Suprapubic skin (tissue), 4 donors: ENCODE results near the gene PPEF2. TPM values are rescaled to one million over a fixed set of nuclear protein-coding genes. Genes with fewer than 3 reads are reported as not detected.
A peak's percentile ranks its signal among the peaks of the same experiment; 100 is the strongest.
"Not testable (repeated sequence)": the region's sequence is repeated elsewhere in the genome, so short reads cannot be mapped to it uniquely, and the experiment has no call there.

ENCODE experiments used
- DNase-seq, 2 donors: peaks; one replicate each; pipeline ENCODE4 v3.0.0-alpha.2; 2019; ENCODE audit warnings: low spot score in 2 of 2
- H3K27ac ChIP-seq: fragments of 200-600 bp; sonication (generic); one replicate; pipeline ENCODE4 v1.5.1; 2019
- H3K27me3 ChIP-seq: fragments of 200-600 bp; sonication (generic); one replicate; pipeline ENCODE4 v1.5.1; 2019
- H3K36me3 ChIP-seq: fragments of 200-600 bp; sonication (generic); one replicate; pipeline ENCODE4 v1.5.1; 2019
- H3K4me1 ChIP-seq: fragments of 200-600 bp; sonication (generic); one replicate; pipeline ENCODE4 v1.5.1; 2019
- H3K4me3 ChIP-seq: fragments of 200-600 bp; sonication (generic); one replicate; pipeline ENCODE4 v1.5.1; 2019; ENCODE audit warnings: mild to moderate bottlenecking
- H3K9me3 ChIP-seq: fragments of 200-600 bp; sonication (generic); one replicate; pipeline ENCODE4 v1.5.1; 2019
- EP300 ChIP-seq: sonication (generic); formaldehyde crosslinking; IDR thresholded peaks from one replicate; pipeline ENCODE4 v1.6.1; 2017; ENCODE audit warnings: antibody characterized with exemption
- POLR2A ChIP-seq, 2 donors: fragments of 450-650 bp; IDR thresholded peaks; one replicate each; pipeline ENCODE4 v1.6.1; 2017; ENCODE audit warnings: antibody characterized with exemption in 2 of 2, mild to moderate bottlenecking in 2 of 2, moderate library complexity in 2 of 2
- POLR2AphosphoS5 ChIP-seq, 3 donors: sonication (generic); formaldehyde crosslinking; IDR thresholded peaks; one replicate each; pipeline ENCODE4 v1.6.1; 2017; ENCODE audit warnings: antibody characterized with exemption in 3 of 3
- WGBS: methylation state at CpG from one replicate; pipeline ENCODE4 v1.1.5; 2018; 5-methylcytosine and 5-hydroxymethylcytosine counted together
- total RNA-seq, 4 donors: library from RNA; depleted of rRNA; stranded (reverse); fragments of >200 nt; gene quantifications; one replicate each; pipeline ENCODE4 v1.1.0, GENCODE V29; 2016
- TF ChIP-seq, protein P1 (sequence below), 2 donors: fragments of 200-600 bp in 1 of 2; fragments of 450-650 bp in 1 of 2; sonication (generic) in 1 of 2; IDR thresholded peaks; one replicate each; pipeline ENCODE4 v1.5.1; 2016 to 2019; ENCODE audit warnings: antibody characterized with exemption in 2 of 2, mild to moderate bottlenecking in 1 of 2, moderate library complexity in 1 of 2

Gene PPEF2
- total RNA-seq, 4 donors from 2014 or later: not detected

GRCh38 chr4:75939890-75940691 is 37.8 kb upstream of the PPEF2 start:
- H3K36me3 ChIP-seq: no peaks in the 10 kb centered on the region
- H3K27me3 ChIP-seq: no peaks in the 10 kb centered on the region
- TF ChIP-seq POLR2AphosphoS5 (IDR thresholded peaks at IDR 0.05) (no peak), EP300 (no peak), POLR2A (IDR thresholded peaks at IDR 0.05) (no peak)
- TF ChIP-seq, protein P1, sequence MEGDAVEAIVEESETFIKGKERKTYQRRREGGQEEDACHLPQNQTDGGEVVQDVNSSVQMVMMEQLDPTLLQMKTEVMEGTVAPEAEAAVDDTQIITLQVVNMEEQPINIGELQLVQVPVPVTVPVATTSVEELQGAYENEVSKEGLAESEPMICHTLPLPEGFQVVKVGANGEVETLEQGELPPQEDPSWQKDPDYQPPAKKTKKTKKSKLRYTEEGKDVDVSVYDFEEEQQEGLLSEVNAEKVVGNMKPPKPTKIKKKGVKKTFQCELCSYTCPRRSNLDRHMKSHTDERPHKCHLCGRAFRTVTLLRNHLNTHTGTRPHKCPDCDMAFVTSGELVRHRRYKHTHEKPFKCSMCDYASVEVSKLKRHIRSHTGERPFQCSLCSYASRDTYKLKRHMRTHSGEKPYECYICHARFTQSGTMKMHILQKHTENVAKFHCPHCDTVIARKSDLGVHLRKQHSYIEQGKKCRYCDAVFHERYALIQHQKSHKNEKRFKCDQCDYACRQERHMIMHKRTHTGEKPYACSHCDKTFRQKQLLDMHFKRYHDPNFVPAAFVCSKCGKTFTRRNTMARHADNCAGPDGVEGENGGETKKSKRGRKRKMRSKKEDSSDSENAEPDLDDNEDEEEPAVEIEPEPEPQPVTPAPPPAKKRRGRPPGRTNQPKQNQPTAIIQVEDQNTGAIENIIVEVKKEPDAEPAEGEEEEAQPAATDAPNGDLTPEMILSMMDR (IDR thresholded peaks at IDR 0.05): no peak
- DNase-seq: peak; percentile 85 to 88
- peak overlapping the region; percentile 85 for H3K27ac ChIP-seq
- no peaks in the 10 kb centered on the region for H3K9me3 ChIP-seq
- H3K4me3 ChIP-seq: peak overlapping the region; percentile 93
- WGBS: 0% methylated on average over 21 of the region's 67 CpGs
- peaks cover 9% of the 10 kb centered on the region for H3K4me1 ChIP-seq

GRCh38 chr4:75935628-75936027 is 33.4 kb upstream of the PPEF2 start:
- H3K4me3 ChIP-seq: no peak overlapping the region
- 85% methylated on average over 1 of the region's 1 CpG for WGBS

DNA sequence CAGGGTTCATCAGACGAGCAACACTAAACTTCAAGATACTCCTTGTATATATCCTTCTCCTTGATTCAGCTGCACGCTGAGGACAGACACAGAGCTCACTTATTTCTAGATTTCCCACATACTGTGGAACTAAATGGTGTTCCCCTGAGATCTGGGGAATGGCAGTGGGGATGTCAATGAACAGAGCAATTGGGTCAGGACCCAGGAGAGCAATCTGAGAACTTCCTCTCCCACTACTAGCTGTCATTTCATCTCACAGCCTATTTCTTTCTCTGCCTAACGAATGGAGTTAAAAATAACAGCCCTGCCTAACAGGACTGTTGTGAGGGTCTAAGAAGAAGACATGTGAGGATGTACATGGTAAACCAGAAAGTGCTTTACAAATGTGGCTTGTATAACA is 27.9 kb upstream of the PPEF2 start:
- Histone ChIP-seq H3K27ac (no peak overlapping the region), H3K4me3 (no peak overlapping the region), H3K4me1 (no peaks in the 10 kb centered on the region), H3K36me3 (peaks cover 34% of the 10 kb centered on the region), H3K9me3 (no peaks in the 10 kb centered on the region), H3K27me3 (no peaks in the 10 kb centered on the region)
- no peak for TF ChIP-seq EP300
- 85% methylated on average over 3 of the region's 3 CpGs for WGBS
- no peak for DNase-seq

More at GRCh38 chr4:75935628-75936027, 33.4 kb upstream of the PPEF2 start:
- no peak for DNase-seq
- Histone ChIP-seq H3K36me3 (peaks cover 7% of the 10 kb centered on the region), H3K4me1 (peaks cover 4% of the 10 kb centered on the region), H3K9me3 (no peaks in the 10 kb centered on the region), H3K27ac (no peak overlapping the region), H3K27me3 (no peaks in the 10 kb centered on the region)
- no peak for TF ChIP-seq POLR2A (IDR thresholded peaks at IDR 0.05)

DNA sequence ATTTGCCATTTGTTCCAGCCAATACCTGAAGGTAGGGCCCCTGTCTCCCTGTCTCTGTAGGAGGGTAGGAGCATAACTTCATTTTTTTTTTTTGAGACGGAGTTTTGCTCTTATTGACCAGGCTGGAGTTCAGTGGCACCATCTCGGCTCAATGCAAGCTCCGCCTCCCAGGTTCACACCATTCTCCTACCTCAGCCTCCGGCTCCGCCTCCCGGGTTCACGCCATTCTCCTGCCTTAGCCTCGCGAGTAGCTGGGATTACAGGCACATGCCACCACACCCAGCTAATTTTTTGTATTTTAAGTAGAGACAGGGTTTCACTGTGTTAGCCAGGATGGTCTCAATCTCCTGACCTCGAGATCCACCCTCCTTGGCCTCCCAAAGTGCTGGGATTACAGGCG is 22.7 kb upstream of the PPEF2 start:
- not testable (repeated sequence) for H3K27me3 ChIP-seq, H3K4me3 ChIP-seq, DNase-seq, H3K9me3 ChIP-seq, H3K27ac ChIP-seq, H3K4me1 ChIP-seq
- H3K36me3 ChIP-seq: peaks cover 55% of the 10 kb centered on the region
- WGBS: 95% methylated on average over 11 of the region's 11 CpGs

GRCh38 chr4:75924309-75924827 is 22.1 kb upstream of the PPEF2 start:
- no peaks in the 10 kb centered on the region for H3K4me1 ChIP-seq
- no peak overlapping the region for H3K4me3 ChIP-seq
- TF ChIP-seq POLR2A (IDR thresholded peaks at IDR 0.05): no peak
- H3K36me3 ChIP-seq: peaks cover 54% of the 10 kb centered on the region
- H3K27ac ChIP-seq: no peak overlapping the region
- no peaks in the 10 kb centered on the region for H3K27me3 ChIP-seq
- WGBS: 90% methylated on average over 5 of the region's 5 CpGs
- no peak for DNase-seq
- H3K9me3 ChIP-seq: no peaks in the 10 kb centered on the region

GRCh38 chr4:75922588-75922987 is 20.3 kb upstream of the PPEF2 start:
- Histone ChIP-seq H3K36me3 (peaks cover 53% of the 10 kb centered on the region), H3K4me3 (no peak overlapping the region), H3K27me3 (no peaks in the 10 kb centered on the region), H3K27ac (no peak overlapping the region), H3K9me3 (no peaks in the 10 kb centered on the region), H3K4me1 (no peaks in the 10 kb centered on the region)
- 90% methylated on average over 1 of the region's 1 CpG for WGBS
- no peak for TF ChIP-seq POLR2A (IDR thresholded peaks at IDR 0.05)
- TF ChIP-seq, protein P1 (IDR thresholded peaks at IDR 0.05): no peak
- TF ChIP-seq POLR2AphosphoS5 (IDR thresholded peaks at IDR 0.05): no peak
- TF ChIP-seq EP300: no peak
- DNase-seq: no peak

- Histone ChIP-seq H3K27me3 (no peaks in the 10 kb centered on the region), H3K27ac (no peak overlapping the region), H3K36me3 (peaks cover 58% of the 10 kb centered on the region), H3K4me1 (no peaks in the 10 kb centered on the region), H3K9me3 (no peaks in the 10 kb centered on the region), H3K4me3 (no peak overlapping the region)
- 100% methylated on average over 2 of the region's 2 CpGs for whole genome bisulfite sequencing
- no peak for TF ChIP-seq POLR2A (IDR thresholded peaks at IDR 0.05)
- no peak for TF ChIP-seq EP300
- no peak for TF ChIP-seq POLR2AphosphoS5 (IDR thresholded peaks at IDR 0.05)
- TF ChIP-seq, protein P1 (IDR thresholded peaks at IDR 0.05): no peak
- no peak for DNase-seq
Observed at GRCh38 chr4:75921910-75922309, 19.7 kb upstream of the PPEF2 start.
